GM18511 (cell line): ENCODE measurements around the gene DOK7.

ENCODE experiments used
- ATAC-seq: cut with Tn5 transposase; IDR thresholded peaks from one replicate; pipeline ENCODE4 v1.9.1; 2021; ENCODE audit warnings: mild to moderate bottlenecking, moderate library complexity; ENCODE audit not compliant: unreplicated experiment

Gene DOK7

DNA sequence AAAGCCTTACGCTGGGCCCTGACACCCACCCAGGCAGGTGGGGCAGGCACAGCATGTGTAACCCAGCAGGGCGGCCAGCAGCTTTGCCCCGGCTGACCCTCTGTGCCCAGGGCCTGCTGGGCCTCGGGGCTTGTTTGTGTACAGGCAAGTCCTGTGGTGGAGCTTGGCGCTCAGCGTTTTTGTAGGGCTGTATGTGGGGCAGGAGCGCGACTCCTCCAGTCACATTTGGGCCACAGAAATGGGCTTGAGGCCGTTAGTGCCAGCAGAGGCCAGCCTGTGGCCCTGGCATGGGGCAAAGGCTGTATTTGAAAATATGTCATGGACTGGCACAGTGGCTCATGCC is 36.0 kb upstream of the DOK7 start:
- ATAC-seq: no peak

DNA sequence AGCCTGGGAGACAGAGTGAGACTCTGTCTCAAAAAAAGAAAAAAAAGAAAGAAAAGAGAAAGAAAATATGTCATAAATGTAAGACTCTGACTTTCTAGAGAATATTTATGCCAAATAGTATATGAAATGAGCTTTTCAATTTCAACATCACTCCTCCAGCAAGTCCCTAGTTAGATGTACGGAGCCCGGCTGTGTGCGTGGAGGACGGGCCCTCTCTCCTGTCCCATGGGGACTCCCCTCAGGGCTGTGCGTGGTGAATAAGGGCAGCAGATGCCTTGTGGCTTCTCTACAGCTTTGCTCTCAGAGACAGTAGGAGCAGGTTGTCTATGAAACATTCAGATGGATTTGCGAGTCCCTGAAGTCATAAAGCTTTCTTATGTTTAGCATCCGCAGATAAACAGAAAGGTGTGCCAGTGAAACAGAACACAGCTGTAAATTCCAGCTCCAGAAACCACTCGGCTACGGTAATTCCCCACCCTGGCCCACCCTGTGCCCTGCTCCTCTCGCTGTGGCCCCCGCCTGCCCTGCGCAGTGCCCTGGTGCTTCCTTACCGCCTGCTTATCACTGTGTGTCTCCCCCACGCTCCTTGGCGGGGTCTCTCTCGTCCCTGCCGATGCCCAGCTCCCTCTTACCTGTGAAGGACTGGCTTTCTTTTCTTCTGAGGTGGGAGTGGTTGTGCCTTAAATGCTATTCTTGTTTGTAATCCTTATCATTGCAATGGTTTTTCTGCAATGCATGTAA is 35.2 kb upstream of the DOK7 start:
- no peak for ATAC-seq

DNA sequence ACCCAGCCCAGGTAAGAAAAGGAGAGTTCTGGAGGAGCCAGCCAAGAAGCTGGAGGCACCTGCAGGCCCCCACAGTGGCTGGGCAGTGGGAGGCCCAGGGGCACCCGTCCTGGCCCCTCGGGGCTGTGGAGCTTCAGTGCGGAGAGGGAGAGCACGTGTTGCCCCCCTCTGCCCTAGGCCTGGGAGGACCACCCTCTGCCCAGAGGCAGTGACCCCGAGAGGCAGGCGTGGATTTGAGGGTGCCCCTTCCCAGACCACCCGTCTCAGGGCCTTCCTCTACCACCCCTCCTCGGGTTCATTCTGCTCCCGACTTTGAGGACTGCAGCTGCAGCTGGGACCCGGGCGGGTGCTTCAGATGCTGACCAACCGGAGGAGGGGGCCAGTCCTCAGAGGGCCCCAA is 33.5 kb upstream of the DOK7 start:
- ATAC-seq: no peak

DNA sequence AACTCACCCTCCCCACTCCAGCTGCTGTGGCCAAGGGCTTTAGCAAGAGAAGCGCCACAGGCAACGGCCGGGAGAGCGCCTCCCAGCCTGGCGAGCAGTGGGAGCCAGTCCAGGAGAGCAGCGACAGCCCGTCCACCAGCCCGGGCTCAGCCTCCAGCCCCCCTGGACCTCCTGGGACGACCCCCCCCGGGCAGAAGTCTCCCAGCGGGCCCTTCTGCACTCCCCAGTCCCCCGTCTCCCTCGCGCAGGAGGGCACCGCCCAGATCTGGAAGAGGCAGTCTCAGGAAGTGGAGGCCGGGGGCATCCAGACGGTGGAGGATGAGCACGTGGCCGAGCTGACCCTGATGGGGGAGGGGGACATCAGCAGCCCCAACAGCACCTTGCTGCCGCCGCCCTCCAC is 32.6 kb upstream of the DOK7 start:
- ATAC-seq: no peak

DNA sequence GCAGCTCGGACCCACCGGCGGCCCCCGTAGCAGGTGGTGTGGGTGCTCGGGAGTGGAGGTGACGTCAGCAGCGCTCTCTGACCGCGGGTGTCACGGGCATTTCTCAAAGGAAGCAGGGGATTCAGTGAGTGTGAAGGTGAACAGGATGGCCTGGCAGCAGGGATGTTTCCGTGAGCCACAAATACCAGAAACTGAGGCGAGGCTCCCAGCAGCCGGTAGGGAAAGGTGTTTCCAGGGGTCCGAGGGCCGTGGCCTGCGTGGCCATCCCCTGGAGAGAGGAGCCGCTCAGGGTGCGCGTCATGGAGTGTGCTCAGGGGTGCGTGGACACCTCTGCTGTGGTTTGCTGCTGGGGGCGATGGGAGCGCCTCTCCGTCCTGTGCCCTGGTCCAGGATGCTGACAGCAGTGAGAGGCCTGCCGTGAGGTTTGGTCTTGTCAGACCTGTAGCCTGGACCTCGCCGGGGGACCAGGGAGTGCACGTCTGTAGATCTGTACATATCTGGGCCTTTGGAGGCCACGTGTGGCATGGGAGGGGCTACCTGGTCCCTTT is 31.6 kb upstream of the DOK7 start:
- ATAC-seq: no peak

DNA sequence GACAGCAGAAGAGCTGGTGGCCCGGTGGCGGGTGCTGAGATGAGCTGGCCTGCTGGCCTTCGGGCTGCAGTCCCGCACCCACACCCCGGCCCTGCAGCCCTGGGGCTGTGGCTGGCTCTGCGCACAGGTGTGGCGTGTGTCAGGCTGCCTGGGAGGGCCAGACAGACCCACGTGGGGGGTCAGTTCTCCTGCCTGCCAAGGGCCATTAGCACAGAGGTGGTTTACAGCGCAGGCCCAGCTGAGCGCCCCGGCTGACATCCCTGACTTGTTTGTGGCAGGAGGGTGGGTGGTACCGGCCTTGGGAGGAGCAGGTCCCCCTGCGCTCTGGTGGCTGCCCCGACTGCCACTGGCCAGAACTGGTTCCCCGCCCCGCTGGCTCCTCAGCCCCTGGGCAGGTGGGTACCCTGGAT is 30.7 kb upstream of the DOK7 start:
- ATAC-seq: no peak

DNA sequence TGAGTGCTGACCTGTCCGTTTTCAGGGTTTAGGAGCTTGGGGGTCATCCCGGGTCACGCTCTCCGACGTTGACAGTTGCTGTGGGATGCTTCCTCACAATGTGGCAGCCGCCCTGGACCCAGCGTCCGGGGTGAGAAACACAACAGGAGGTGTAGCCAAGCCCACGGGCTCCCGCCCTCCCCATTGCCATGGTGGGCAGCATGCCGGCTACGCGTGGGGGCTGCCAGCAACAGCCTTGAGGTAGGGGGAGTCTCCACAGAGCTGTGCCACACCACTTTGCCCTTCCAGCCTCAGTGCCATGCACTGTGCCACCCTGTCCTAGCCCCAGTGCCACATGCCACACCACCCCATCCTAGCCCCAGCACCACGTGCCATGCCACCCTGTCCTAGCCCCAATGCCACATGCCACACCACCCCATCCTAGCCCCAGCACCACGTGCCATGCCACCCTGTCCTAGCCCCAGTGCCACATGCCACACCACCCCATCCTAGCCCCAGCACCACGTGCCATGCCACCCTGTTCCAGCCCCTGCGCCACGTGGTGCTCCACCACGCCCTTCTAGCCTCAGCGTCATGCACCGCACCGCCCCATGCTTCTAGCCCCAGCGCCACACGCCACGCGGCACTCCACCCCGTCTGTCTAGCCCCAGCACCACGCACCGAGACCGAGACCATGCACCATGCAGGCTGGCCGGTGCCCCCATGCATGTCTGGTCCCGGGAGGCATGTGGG is 29.8 kb upstream of the DOK7 start:
- ATAC-seq: no peak

DNA sequence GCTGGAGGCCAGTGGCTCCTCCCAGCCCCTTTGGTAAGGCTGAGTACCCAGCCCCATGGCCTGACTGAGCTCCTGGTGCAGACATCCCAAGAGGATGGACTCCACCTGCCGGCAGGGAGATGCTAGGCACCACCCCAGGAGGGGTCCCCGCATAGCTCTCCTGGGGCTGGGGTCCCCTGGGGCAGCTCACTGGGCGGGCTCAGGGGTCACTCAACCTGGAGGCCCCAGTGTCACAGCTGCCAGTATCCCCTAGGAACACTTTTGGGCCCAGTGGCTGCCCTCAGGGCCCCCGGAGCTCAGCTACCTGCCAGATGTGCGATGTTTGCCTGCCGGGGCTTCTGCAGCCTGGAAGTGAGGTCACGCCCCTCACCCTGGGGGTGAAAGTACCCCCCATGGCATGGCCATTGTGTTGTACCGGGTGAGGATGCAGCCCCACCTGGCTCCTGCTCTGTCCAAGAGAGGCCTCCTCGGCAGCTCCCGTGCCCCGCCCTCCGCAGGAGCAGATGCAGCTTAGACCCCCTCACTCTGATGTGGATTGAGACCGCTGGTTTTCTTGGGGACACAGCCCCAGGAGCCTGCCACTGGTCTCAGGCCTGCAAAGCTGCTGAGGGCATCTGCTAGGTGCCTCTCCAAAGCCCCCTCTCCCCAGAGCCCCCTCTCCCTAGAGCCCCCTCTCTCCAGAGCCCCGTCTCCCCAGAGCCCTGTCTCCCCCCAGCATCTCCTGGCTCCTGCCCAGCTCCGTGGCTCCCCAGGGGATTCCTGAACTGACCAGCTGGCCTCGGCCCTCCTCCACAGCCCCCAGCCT is 28.0 kb upstream of the DOK7 start:
- ATAC-seq: no peak

DNA sequence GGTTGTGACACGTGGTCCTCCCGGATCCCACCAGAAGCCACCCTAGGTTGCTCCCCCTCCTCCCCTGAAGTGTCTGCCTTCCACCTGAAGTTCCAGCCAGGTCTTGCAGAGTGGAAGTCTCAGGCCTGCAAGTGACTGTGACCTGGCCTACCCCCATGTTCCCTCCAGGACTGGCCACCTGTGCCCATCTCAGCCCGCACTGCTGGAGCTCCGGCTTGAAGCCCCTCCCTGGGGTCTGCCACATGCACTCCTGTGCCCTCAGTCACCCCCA is 27.5 kb upstream of the DOK7 start:
- no peak for ATAC-seq

DNA sequence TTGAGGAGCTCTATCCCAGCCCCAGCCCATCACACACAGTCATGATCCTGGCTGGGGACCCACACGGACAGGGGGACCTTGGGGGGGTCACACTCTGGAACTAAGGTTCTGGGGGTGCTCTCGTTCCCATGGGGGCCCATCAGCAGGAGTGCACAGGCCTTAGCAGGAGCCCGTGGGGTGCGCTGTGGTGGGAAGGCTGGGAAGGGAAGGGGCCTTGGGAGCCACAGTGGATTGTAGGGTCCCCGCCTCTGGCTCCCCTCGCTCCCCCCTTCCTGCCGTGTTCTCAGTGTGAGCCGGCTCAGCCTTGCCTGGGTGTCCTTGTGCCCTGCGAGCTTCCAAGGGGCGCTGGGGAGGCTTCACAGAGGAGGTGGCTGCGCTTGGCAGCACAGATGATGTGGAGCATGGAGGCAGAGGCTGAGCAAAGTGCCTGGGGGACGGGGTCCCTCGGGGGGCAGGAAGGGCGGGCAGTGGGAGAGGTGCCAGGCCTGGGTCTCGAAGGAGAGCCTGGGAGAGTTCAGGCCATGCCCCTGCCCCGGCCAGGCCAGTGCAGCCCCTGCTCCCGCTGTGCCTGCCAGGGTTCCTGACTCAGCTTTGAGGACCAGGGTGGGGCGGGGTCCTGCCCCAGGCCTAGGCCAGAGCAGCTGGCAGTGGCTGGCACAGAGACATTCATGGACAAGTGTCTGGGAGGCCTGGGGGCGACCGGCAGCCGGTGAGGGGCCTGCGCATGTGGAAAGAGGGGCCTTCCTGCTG is 26.9 kb upstream of the DOK7 start:
- ATAC-seq: no peak

DNA sequence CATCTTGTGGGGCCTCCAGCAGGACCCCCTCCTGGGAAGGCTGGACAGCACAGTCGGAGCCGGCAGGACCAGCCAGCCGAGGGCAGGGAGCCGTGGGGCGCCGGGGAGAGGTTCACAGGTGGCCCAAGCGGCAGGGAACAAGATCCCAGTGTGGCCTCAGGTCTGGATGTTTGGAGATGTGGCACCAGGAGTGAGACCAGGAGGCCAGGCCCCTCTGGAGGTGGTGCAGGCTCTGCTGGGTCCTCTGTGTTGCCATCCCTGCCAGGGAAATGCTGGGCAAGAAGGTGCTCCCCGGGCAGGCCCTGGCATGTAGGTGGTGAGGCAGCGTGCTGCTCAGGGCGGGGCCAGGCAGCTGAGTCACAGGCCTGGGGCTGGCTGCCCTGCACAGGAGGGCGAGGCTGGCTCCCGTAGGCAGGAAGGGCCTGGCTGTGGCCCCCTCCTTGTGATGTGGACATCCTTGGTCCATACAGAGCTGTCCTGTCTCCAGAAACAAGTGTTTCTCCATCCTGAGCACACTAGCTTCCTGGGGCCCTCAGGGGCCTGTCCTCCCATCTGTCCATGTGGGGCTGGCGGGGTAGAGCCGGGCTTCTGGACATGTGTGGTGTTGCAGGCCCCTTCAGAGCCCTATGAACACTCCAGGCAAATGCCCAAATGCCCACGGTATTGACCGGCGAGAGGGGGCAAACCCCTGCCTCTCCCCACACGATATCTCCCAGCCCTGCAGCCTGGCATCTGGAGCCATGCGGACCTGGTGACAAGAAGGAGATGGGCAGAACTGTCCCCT is 26.1 kb upstream of the DOK7 start:
- ATAC-seq: no peak

DNA sequence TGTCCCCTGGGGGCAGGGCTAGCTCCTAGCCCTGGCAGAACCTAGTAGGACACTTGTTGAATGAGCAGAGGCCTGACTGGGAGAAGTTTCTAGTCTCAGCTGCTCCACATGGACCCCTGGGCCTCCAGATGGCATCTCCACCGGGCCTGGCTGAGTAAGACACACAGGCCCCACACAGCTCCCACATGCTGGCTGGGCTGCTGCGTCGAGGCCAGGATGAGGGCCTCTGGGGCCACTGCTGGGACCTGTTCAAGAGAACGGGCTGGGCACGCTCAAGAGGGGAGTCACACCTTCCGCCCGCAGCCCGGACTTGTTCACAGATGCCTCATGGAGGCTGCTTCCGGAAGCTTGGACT is 25.5 kb upstream of the DOK7 start:
- no peak for ATAC-seq

DNA sequence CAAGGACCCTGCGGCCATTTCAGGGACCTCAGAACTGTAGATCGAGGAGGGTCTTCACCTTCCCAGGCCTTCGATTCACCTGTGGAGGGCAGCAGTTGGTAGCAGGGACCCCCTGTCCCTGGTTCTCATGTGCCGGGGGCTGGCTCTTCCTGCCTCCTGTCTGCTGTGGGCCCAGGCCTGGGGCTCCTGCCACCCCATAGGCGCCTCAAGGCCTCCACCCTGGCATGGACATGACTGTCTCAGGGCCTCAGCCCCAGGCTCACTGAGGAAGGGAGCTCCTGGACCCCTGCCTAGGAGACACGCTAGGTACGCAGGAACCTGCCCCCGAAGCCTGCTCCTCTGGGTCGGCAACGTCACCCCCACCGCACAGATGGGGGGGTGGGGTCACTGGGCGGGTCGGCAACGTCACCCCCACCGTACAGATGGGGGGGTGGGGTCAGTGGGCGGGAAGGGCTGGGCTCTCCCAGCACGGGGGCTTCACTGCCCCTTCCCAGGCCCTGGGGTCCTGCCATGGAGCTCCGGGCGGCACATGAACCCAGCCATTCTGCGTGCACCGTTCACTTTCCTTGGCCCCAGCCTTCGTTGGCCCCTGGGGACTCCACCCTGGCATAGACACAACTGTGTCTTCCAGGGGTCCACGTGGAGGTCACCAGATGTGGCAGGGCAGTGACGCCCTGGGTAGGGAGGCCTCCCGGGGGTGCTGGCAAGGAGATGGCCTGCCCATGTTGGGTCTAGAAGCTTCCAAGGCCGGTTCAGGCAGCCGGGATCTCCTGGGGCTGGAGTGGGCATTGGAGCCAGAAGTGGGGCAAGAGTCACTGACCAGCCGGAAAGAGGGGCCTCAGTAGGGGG is 24.9 kb upstream of the DOK7 start:
- no peak for ATAC-seq

DNA sequence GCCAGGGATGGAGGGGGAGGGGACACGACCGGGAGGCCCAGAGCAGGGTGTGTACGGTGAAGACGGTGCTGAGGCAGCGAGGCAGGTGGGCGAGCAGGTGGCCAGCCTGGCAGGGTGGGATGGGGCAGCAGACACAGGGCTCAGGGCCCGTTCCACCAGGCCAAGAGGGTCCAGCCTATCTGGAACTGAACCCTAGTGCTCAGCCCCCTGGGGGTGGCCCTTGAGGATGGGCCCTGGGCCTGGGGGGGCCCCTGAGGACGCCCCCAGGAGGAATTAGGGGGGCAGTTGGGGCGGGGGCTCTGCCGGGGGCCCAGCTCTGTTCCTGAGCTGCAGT is 24.3 kb upstream of the DOK7 start:
- no peak for ATAC-seq

DNA sequence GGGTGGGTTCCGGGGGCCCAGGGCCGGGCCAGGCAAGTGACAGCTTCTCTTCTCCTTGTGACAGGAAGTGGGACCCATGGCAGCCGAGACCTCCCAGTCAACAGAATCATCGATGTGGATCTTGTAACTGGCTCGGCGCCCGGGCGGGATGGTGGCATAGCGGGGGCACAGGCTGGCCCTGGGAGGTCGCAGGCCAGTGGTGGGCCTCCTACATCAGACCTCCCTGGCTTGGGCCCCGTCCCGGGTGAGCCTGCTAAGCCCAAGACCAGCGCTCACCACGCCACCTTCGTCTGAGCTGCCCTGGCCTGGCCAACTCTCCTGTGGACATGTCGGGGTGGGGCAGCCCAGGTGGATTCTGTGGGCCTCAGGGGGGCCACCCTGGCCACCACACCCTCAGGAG is 23.7 kb upstream of the DOK7 start:
- no peak for ATAC-seq

DNA sequence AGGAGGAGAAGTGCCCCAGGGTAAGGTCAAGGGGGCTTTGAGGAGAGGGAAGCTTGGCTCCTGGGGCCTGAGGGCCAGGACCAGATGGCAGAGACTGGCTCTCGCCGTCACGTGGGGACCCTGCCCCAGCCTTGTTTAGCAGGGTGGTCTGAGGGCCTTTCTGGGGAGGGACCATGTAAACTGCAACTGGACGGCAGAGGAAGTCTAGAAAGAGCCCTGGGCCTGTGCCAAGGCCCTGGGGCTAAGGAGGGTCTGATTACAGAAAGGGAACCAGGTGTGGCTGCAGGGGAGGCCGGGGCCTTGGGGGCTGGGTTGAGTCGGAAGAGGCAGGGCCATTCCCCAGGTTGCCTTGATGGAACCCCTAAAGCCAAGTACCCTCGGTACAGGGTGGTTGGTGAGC is 23.1 kb upstream of the DOK7 start:
- no peak for ATAC-seq

DNA sequence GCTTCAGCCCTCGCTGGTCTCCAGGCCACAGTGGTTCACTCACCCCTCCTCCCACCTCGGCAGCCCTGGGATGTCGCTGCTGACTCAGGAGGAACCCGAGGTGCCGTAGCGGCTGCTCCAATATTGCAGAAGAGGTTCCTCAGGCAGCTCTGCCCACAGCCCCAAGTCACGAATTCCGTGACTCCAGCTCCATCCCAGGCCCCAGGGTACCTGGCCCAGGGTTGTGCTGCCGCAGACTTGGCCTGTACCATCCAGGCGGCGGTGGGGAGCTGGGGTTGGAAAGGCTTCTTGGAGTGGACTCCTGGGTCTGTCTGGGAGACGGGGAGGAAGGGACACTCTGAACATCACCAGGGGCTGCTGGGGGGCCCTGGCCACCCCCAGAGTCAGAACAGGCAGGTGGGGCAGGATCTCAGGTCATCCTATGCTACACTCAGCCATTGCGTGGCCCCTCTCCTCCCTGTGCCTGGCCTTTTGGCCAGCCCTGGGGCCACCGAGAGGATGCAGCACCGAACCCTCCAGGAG is 22.1 kb upstream of the DOK7 start:
- ATAC-seq: no peak

DNA sequence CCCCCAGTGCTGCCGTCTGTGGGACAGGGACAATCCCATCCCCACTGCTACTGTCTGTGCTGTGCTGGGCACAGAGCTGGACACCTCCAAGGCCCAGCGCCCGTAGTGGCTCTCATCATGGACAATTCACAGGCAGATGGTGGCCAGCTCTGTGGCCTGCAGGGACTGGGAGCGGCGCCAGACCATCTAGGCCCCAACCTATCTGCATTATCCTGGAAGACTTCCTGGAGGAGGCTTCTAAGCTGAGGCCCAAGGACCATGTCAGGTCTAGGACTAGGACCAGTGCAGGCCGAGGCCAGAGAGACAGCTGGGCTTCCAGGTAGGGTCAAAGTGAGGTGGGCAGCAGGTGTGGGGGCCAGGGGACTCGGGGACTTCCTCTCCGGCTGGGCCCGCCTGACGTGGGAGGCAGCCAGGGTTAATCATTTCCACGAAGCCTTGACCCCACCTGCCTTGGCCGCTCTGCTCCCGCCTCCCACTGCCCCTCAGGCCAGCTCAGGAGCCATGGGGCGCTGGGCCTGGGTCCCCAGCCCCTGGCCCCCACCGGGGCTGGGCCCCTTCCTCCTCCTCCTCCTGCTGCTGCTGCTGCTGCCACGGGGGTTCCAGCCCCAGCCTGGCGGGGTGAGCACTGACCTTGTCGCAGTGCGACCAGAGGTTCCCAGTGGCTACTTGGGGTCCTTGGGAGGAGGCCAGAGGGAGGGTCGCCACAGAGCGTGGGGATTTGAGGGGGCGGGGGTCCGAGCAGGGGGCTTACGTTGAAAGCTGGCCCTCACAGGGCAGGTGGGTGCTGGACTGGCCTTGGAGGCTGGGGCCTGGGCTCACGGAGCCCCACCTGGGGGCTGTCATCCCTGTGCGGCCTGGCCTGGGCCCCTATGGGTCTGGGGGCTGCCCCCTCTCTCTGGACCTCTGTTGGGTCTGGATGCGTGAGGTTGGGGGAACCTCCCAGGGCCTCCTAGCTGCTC is 21.3 kb upstream of the DOK7 start, which contains the start of gene HGFAC:
Gene HGFAC, plus strand, starts transcription at position 468 of the 959 bp plus-strand sequence. Its CDS starts 34 bp downstream, at position 502.
- ATAC-seq: no peak
